Activated naive CD4-positive, alpha-beta T cell treated with anti-CD3 and anti-CD28 coated beads for 36 hours (primary cell): Measurements from ENCODE around the gene MITF. TPM values are rescaled to one million over a fixed set of nuclear protein-coding genes. Genes with fewer than 3 reads are reported as not detected.

Experiments used
- CTCF ChIA-PET: fragments of 350-600 bp; sonication (Branson Sonifier 250); formaldehyde crosslinking; loops from one replicate; lab custom pipeline; 2021; ENCODE audit warnings: antibody characterized with exemption; lab: Charles Lee
- DNase-seq: peaks from one replicate; pipeline ENCODE4 v3.0.0-alpha.2; 2020
- H3K27ac Mint-ChIP-seq: one replicate; pipeline ENCODE4 v1.8.0; 2021; ENCODE audit warnings: mild to moderate bottlenecking, mixed read lengths
- H3K27me3 Mint-ChIP-seq: one replicate; pipeline ENCODE4 v1.8.0; 2021; ENCODE audit warnings: low read depth, mixed read lengths
- H3K36me3 Mint-ChIP-seq: one replicate; pipeline ENCODE4 v1.8.0; 2021; ENCODE audit warnings: low read depth, mixed read lengths
- H3K4me1 Mint-ChIP-seq: one replicate; pipeline ENCODE4 v1.8.0; 2021; ENCODE audit warnings: low read depth, mixed read lengths
- H3K4me3 Mint-ChIP-seq: one replicate; pipeline ENCODE4 v1.8.0; 2021; ENCODE audit warnings: mild to moderate bottlenecking, moderate library complexity, mixed read lengths
- H3K9me3 Mint-ChIP-seq: one replicate; pipeline ENCODE4 v1.8.0; 2021; ENCODE audit warnings: mixed read lengths
- intact Hi-C: fragments of 100-400 bp; cut with micrococcal nuclease; formaldehyde crosslinking; loops from one replicate; pipeline ENCODE4 v1.15.1; 2023
- total RNA-seq, 2 experiments: library from RNA; stranded (reverse); gene quantifications; one replicate each; pipeline ENCODE4 v1.2.3, GENCODE V29; 2021

The MITF gene, protein sequence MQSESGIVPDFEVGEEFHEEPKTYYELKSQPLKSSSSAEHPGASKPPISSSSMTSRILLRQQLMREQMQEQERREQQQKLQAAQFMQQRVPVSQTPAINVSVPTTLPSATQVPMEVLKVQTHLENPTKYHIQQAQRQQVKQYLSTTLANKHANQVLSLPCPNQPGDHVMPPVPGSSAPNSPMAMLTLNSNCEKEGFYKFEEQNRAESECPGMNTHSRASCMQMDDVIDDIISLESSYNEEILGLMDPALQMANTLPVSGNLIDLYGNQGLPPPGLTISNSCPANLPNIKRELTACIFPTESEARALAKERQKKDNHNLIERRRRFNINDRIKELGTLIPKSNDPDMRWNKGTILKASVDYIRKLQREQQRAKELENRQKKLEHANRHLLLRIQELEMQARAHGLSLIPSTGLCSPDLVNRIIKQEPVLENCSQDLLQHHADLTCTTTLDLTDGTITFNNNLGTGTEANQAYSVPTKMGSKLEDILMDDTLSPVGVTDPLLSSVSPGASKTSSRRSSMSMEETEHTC
- total RNA-seq, result not detected

GRCh38 chr3:69739204-69740102, at the start of gene MITF:
TSS of gene MITF (plus strand) at chr3:69739464. CDS start at chr3:69739598, 134 bp downstream.
- intact Hi-C loops, result no loop called here

GRCh38 chr3:69691860-69692259, 47.4 kb upstream of the MITF start:
- H3K4me3 Mint-ChIP-seq, result no peak overlapping the region
- H3K27me3 Mint-ChIP-seq, result peaks cover 3% of the 10 kb centered on the region
- CTCF ChIA-PET, result no interaction called here
- H3K9me3 Mint-ChIP-seq, result no peaks in the 10 kb centered on the region
- DNase-seq, result no peak
- H3K36me3 Mint-ChIP-seq, result no peaks in the 10 kb centered on the region
- H3K4me1 Mint-ChIP-seq, result no peaks in the 10 kb centered on the region
- no peak overlapping the region for H3K27ac Mint-ChIP-seq
- intact Hi-C loops, result no loop called here

More at GRCh38 chr3:69739204-69740102, at the start of gene MITF:
- CTCF ChIA-PET, result interaction anchor here (0.6 kb wide), 1 partner anchor 79 kb away, joined by 3 read pairs; no protein-coding TSS in a partner anchor
- no peaks in the 10 kb centered on the region for H3K9me3 Mint-ChIP-seq
- peaks cover 10% of the 10 kb centered on the region for H3K4me1 Mint-ChIP-seq
- peak; percentile 71 for DNase-seq
- no peak within 1 kb of the TSS for H3K27ac Mint-ChIP-seq
- peak within 1 kb of the TSS; percentile 63 for H3K4me3 Mint-ChIP-seq
- H3K27me3 Mint-ChIP-seq, result peaks cover 45% of the 10 kb centered on the region
- no peaks in the 10 kb centered on the region for H3K36me3 Mint-ChIP-seq

DNA sequence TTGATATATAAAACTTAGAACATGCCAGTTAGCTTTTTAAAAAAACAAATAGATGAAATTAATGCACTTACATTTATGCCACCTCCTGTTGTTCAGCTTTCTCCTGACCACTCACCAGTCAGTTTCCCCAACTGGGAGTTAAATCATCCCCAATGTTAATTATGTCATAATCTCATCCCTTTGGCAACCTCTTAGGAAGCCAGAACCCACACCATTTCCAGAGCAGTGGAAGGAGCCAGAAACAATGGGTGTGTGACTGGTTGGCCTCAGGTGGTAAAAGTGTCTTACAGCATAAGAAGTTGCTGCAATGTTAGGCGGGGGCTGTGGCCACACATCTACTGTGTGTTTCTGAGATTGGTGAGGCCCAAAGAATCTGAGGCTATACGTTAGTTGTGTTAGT, 46.5 kb upstream of the MITF start:
- CTCF ChIA-PET, result no interaction called here

DNA sequence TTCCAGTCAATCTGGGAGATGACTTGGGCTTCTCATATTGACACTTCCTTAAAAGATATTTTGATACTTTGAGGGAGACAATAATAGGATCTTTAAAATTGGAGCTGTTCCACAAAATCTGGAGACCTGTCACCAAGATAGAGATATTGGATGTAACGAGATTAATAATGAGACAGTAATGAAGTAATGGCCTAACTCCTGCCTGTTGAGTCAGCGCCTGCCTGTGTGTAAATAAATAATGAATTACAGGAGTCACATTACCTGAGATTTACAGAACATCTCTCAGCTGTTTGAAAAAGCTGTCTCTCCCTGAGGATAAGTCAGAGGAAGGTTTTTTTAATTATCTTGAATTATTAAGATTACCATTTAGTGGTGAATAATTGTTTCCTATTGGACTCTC, 43.8 kb upstream of the MITF start:
- CTCF ChIA-PET, result no interaction called here
- DNase-seq, result no peak
- Mint-ChIP-seq H3K36me3 (no peaks in the 10 kb centered on the region), H3K4me3 (no peak overlapping the region), H3K9me3 (peaks cover 5% of the 10 kb centered on the region), H3K27ac (no peak overlapping the region), H3K4me1 (no peaks in the 10 kb centered on the region), H3K27me3 (peaks cover 2% of the 10 kb centered on the region)
- intact Hi-C loops, result no loop called here

More for the DNA sequence above, 46.5 kb upstream of the MITF start:
- intact Hi-C loops, result no loop called here
- DNase-seq, result no peak
- Mint-ChIP-seq H3K36me3 (no peaks in the 10 kb centered on the region), H3K4me1 (no peaks in the 10 kb centered on the region), H3K27ac (no peak overlapping the region), H3K27me3 (peaks cover 5% of the 10 kb centered on the region), H3K4me3 (no peak overlapping the region), H3K9me3 (no peaks in the 10 kb centered on the region)

DNA sequence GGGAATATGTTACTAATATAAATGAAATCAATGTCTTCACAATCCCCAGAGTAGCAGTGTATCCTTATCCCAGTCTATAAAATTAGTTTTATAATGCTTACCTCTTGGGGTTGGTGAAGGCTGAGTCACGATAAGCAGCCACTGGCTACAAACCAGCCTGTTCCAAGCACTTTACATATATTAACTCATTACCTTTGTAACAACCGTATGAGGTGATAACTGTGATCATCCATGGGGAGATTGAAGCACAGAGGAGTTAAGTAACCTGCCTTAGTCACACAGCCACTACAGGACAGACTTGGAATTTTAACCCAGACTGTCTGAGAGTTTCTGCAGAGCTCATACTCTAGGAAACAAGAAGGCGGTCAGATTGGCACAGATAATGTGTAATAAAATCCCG, 43.3 kb upstream of the MITF start:
- Mint-ChIP-seq H3K4me1 (no peaks in the 10 kb centered on the region), H3K9me3 (peaks cover 6% of the 10 kb centered on the region), H3K27me3 (peaks cover 2% of the 10 kb centered on the region), H3K27ac (no peak overlapping the region), H3K4me3 (no peak overlapping the region), H3K36me3 (no peaks in the 10 kb centered on the region)
- intact Hi-C loops, result no loop called here
- DNase-seq, result no peak
- CTCF ChIA-PET, result interaction anchor here (0.6 kb wide), 1 partner anchor 473 kb away, joined by 3 read pairs; no protein-coding TSS in a partner anchor

DNA sequence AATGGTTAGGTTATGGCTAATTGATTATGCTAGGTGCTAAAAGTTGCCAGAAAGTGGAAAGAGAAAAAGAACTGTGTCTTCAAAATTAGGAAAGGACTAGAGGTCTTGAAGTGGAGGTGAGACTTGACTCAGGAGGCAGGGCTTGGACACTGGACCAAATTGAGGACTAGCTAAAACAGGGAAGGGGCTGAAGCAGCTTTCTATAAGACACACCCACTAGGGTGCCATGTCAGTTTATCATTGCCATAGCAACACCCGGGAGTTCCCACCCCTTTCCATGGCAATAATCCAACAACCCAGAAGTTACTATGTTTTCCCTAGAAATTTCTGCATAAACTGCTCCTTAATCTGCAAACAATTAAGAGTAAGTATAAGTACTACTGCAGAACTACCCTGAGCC, 42.9 kb upstream of the MITF start:
- Mint-ChIP-seq H3K9me3 (peaks cover 8% of the 10 kb centered on the region), H3K4me3 (no peak overlapping the region), H3K27me3 (peaks cover 2% of the 10 kb centered on the region), H3K4me1 (no peaks in the 10 kb centered on the region), H3K27ac (no peak overlapping the region), H3K36me3 (no peaks in the 10 kb centered on the region)
- intact Hi-C loops, result no loop called here
- DNase-seq, result no peak
- CTCF ChIA-PET, result interaction anchor here (0.6 kb wide), 1 partner anchor 473 kb away, joined by 3 read pairs; no protein-coding TSS in a partner anchor

- peaks cover 8% of the 10 kb centered on the region for H3K9me3 Mint-ChIP-seq
- no peak overlapping the region for H3K27ac Mint-ChIP-seq
- DNase-seq, result no peak
- no peaks in the 10 kb centered on the region for H3K36me3 Mint-ChIP-seq
- intact Hi-C loops, result no loop called here
- no peak overlapping the region for H3K4me3 Mint-ChIP-seq
- H3K27me3 Mint-ChIP-seq, result peaks cover 2% of the 10 kb centered on the region
- CTCF ChIA-PET, result no interaction called here
- no peaks in the 10 kb centered on the region for H3K4me1 Mint-ChIP-seq
Measured at GRCh38 chr3:69697381-69697780, 41.9 kb upstream of the MITF start.

DNA sequence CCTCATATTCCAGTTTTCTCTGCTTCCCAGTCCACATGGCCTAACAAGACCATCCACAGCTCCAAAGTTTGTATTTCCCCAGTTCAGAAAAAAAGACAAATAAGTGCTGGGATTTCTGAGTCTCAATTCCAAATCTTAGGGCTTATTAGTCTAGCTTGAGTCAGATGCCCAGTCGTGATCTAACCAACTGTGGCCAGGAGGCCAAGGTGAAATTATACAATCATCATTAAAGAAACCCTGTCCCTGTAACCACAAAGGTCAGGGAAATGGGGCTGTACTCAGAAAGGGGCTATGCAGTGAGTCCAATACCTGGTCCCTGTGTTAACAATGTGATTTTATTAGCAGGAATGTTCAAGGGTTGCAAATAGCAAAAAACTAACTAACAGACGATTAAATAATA, 40.5 kb upstream of the MITF start:
- Mint-ChIP-seq H3K27ac (no peak overlapping the region), H3K36me3 (no peaks in the 10 kb centered on the region), H3K4me1 (no peaks in the 10 kb centered on the region), H3K9me3 (peaks cover 8% of the 10 kb centered on the region), H3K27me3 (peaks cover 2% of the 10 kb centered on the region), H3K4me3 (no peak overlapping the region)
- no peak for DNase-seq
- CTCF ChIA-PET, result interaction anchor here (0.5 kb wide), 1 partner anchor 140 kb away, joined by 3 read pairs; no protein-coding TSS in a partner anchor
- intact Hi-C loops, result no loop called here

DNA sequence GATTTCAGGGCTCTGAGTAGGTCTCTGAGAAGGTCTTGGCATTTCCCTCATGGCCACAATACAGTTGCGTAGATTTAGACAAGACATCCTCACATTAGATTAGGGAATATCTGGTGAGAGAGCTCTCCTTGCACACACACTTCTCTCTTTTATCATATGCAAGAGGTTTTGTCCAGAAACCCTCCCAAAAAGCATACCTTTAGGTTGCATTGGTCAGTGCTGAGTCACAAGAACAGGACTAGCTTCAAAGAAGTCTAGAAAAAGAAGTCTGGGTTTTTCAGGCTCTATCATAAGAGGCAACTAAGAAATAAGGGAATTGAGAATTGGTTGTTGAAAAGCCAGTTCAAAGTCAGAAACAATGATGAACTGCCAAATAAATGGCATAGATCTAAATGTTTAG, 40.1 kb upstream of the MITF start:
- intact Hi-C loops, result no loop called here
- H3K4me1 Mint-ChIP-seq, result no peaks in the 10 kb centered on the region
- H3K4me3 Mint-ChIP-seq, result no peak overlapping the region
- DNase-seq, result no peak
- no peak overlapping the region for H3K27ac Mint-ChIP-seq
- H3K27me3 Mint-ChIP-seq, result peaks cover 3% of the 10 kb centered on the region
- CTCF ChIA-PET, result interaction anchor here (0.5 kb wide), 1 partner anchor 140 kb away, joined by 3 read pairs; no protein-coding TSS in a partner anchor
- H3K9me3 Mint-ChIP-seq, result peaks cover 8% of the 10 kb centered on the region
- no peaks in the 10 kb centered on the region for H3K36me3 Mint-ChIP-seq

GRCh38 chr3:69700949-69701348, 38.3 kb upstream of the MITF start:
- intact Hi-C loops, result no loop called here
- DNase-seq, result no peak
- H3K27me3 Mint-ChIP-seq, result peaks cover 4% of the 10 kb centered on the region
- H3K4me1 Mint-ChIP-seq, result no peaks in the 10 kb centered on the region
- CTCF ChIA-PET, result no interaction called here
- H3K4me3 Mint-ChIP-seq, result no peak overlapping the region
- no peaks in the 10 kb centered on the region for H3K36me3 Mint-ChIP-seq
- H3K27ac Mint-ChIP-seq, result no peak overlapping the region
- H3K9me3 Mint-ChIP-seq, result peaks cover 8% of the 10 kb centered on the region

- no peak for DNase-seq
- H3K27ac Mint-ChIP-seq, result no peak overlapping the region
- no peaks in the 10 kb centered on the region for H3K4me1 Mint-ChIP-seq
- intact Hi-C loops, result no loop called here
- no peaks in the 10 kb centered on the region for H3K36me3 Mint-ChIP-seq
- CTCF ChIA-PET, result no interaction called here
- no peak overlapping the region for H3K4me3 Mint-ChIP-seq
- H3K9me3 Mint-ChIP-seq, result no peaks in the 10 kb centered on the region
- H3K27me3 Mint-ChIP-seq, result peaks cover 2% of the 10 kb centered on the region
Measured at GRCh38 chr3:69710153-69710977, 28.9 kb upstream of the MITF start.
